NCI-H524 (cell line): Measurements from ENCODE around the gene EDN3.

Experiments
- DNase-seq, 2 experiments: peaks; one replicate each; lab custom pipeline; 2025; lab: John Stamatoyannopoulos, UW

Gene EDN3

GRCh38 chr20:59300333-59301081 is at the start of gene EDN3:
TSS of gene EDN3 (plus strand) at chr20:59300611. CDS start at chr20:59300813, 202 bp downstream.
- no peak for DNase-seq

GRCh38 chr20:59253325-59253724 is 47.1 kb upstream of the EDN3 start:
- DNase-seq, result peak in 1 of 2 experiments; percentile 12

- peak; percentile 35 to 67 for DNase-seq
Observed at GRCh38 chr20:59253779-59254319, 46.6 kb upstream of the EDN3 start.

- no peak for DNase-seq
Observed at GRCh38 chr20:59255256-59255655, 45.2 kb upstream of the EDN3 start.

- no peak for DNase-seq
Observed at GRCh38 chr20:59258221-59258621, 42.2 kb upstream of the EDN3 start.

- no peak for DNase-seq
Observed at GRCh38 chr20:59259946-59260345, 40.5 kb upstream of the EDN3 start.

GRCh38 chr20:59265298-59265697 is 35.1 kb upstream of the EDN3 start:
- DNase-seq, result no peak

GRCh38 chr20:59268870-59269269 is 31.5 kb upstream of the EDN3 start:
- DNase-seq, result no peak

GRCh38 chr20:59269411-59270025 is 30.9 kb upstream of the EDN3 start:
- DNase-seq, result no peak

- DNase-seq, result no peak
Observed at GRCh38 chr20:59270380-59270779, 30.0 kb upstream of the EDN3 start.

- no peak for DNase-seq
Observed at GRCh38 chr20:59273739-59274357, 26.6 kb upstream of the EDN3 start.

- no peak for DNase-seq
Observed at GRCh38 chr20:59276938-59277337, 23.5 kb upstream of the EDN3 start.

GRCh38 chr20:59284470-59284869 is 15.9 kb upstream of the EDN3 start:
- DNase-seq, result no peak

GRCh38 chr20:59289994-59290393 is 10.4 kb upstream of the EDN3 start:
- DNase-seq, result no peak

- DNase-seq, result no peak
Observed at GRCh38 chr20:59291740-59292383, 8.5 kb upstream of the EDN3 start.

GRCh38 chr20:59295531-59295930 is 4.9 kb upstream of the EDN3 start:
- DNase-seq, result no peak

- no peak for DNase-seq
Observed at GRCh38 chr20:59297686-59298085, 2.7 kb upstream of the EDN3 start.

- DNase-seq, result no peak
Observed at GRCh38 chr20:59299945-59300332, 472 bp upstream of the EDN3 start.

- no peak for DNase-seq
Observed at GRCh38 chr20:59301343-59302007, 1.1 kb downstream of the EDN3 start.

- DNase-seq, result peak; percentile 80 to 87
Observed at GRCh38 chr20:59305908-59306655, 5.7 kb downstream of the EDN3 start.

GRCh38 chr20:59307270-59307669 is 6.9 kb downstream of the EDN3 start:
- no peak for DNase-seq
